Measurements from ENCODE around the gene ADIPOQ.
"Not testable (repeated sequence)": the region's sequence is repeated elsewhere in the genome, so short reads cannot be mapped to it uniquely, and the experiment has no call there.

Gene ADIPOQ

GRCh38 chr3:186815435-186815834, 27.1 kb upstream of the ADIPOQ start:
- H3K9ac ChIP-seq (ENCODE audit: low read length), result no peak overlapping the region
- H3K4me1 ChIP-seq (ENCODE audit: control insufficient read depth, insufficient read depth, low read length), result peaks cover 9% of the 10 kb centered on the region
- peaks cover 6% of the 10 kb centered on the region for H3K27me3 ChIP-seq (replicated peaks; ENCODE audit: control insufficient read depth, insufficient read depth, low read length)
- no peak overlapping the region for H3K4me3 ChIP-seq (ENCODE audit: low read length)
- DNase-seq (ENCODE audit: low read depth), result peak; percentile 30
- H3K9me3 ChIP-seq (ENCODE audit: control insufficient read depth, low read length), result no peaks in the 10 kb centered on the region
- no peaks in the 10 kb centered on the region for H3K36me3 ChIP-seq (ENCODE audit: control insufficient read depth, insufficient read depth, low read length, severe bottlenecking)

DNA sequence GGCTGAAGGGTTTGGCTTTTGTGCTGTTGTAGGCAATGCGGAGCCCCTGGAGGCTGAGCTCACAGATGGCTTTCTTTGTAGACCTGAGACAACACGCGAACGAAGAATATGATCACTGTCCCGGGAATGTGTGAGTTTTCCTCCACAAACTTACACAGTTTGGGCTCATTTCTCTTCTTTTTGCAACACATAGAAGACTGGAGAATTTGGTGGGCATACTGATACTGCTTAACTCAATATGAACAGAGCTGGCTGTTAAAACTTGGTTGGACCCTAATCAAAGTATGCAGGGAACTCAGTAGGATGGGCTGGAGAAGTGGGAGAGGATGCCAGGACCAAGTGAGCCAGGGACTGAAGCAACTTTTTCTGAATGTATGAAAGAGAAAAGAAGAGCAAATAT, 24.0 kb upstream of the ADIPOQ start:
- H3K36me3 ChIP-seq (ENCODE audit: control insufficient read depth, insufficient read depth, low read length, severe bottlenecking), result no peaks in the 10 kb centered on the region

DNA sequence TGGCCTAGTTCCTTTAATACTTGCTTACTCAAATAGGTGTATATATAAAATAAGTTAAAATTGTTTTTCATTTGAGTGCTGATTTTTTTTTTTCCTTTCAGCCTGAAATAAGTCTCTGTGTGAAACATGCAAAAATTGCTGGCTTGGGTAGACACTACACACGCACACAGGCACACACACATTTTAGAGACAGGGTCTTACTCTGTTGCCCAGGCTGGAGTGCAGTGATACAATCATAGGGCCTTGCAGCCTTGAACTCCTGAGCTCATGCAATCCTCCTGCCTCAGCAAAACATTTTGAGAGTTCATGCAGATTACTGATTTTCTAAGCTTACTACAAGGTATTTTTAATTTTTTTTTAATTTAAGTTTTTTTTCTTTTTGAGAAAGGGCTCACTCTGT, 23.6 kb upstream of the ADIPOQ start:
- H3K36me3 ChIP-seq (ENCODE audit: control insufficient read depth, insufficient read depth, low read length, severe bottlenecking), result no peaks in the 10 kb centered on the region
- H3K9ac ChIP-seq (ENCODE audit: low read length), result no peak overlapping the region
- H3K4me3 ChIP-seq (ENCODE audit: low read length), result no peak overlapping the region
- no peaks in the 10 kb centered on the region for H3K27me3 ChIP-seq (replicated peaks; ENCODE audit: control insufficient read depth, insufficient read depth, low read length)
- H3K9me3 ChIP-seq (ENCODE audit: control insufficient read depth, low read length), result no peaks in the 10 kb centered on the region
- no peak for DNase-seq (ENCODE audit: low read depth)
- H3K4me1 ChIP-seq (ENCODE audit: control insufficient read depth, insufficient read depth, low read length), result peaks cover 17% of the 10 kb centered on the region

More for the DNA sequence above, 24.0 kb upstream of the ADIPOQ start:
- Histone ChIP-seq H3K9ac (ENCODE audit: low read length) (no peak overlapping the region), H3K27me3 (replicated peaks; ENCODE audit: control insufficient read depth, insufficient read depth, low read length) (no peaks in the 10 kb centered on the region), H3K4me3 (ENCODE audit: low read length) (no peak overlapping the region), H3K9me3 (ENCODE audit: control insufficient read depth, low read length) (no peaks in the 10 kb centered on the region), H3K4me1 (ENCODE audit: control insufficient read depth, insufficient read depth, low read length) (peaks cover 15% of the 10 kb centered on the region)
- no peak for DNase-seq (ENCODE audit: low read depth)

- Histone ChIP-seq H3K36me3 (ENCODE audit: control insufficient read depth, insufficient read depth, low read length, severe bottlenecking) (no peaks in the 10 kb centered on the region), H3K9me3 (ENCODE audit: control insufficient read depth, low read length) (no peaks in the 10 kb centered on the region), H3K4me1 (ENCODE audit: control insufficient read depth, insufficient read depth, low read length) (peaks cover 31% of the 10 kb centered on the region), H3K9ac (ENCODE audit: low read length) (peak overlapping the region; percentile 31), H3K4me3 (ENCODE audit: low read length) (no peak overlapping the region), H3K27me3 (replicated peaks; ENCODE audit: control insufficient read depth, insufficient read depth, low read length) (no peaks in the 10 kb centered on the region)
- peak; percentile 87 for DNase-seq (ENCODE audit: low read depth)
Measured at GRCh38 chr3:186821429-186822387, 20.8 kb upstream of the ADIPOQ start.

DNA sequence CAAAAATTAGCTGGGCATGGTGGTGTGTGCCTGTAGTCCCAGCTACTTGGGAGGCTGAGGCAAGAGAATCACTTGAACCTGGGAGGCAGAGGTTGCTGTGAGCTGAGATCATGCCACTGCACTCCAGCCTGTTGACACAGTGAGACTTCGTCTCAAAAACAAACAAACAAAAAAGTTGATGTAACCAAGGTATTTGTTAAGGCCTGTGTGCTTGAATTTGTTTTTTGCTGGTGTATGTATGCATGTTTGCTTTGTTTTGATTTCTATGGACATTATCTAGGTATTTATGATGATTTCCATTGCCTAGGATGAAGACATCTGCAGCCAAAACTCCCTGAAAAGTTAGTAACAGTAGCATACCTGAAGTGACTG, 20.1 kb upstream of the ADIPOQ start:
- not testable (repeated sequence) for H3K36me3 ChIP-seq (ENCODE audit: control insufficient read depth, insufficient read depth, low read length, severe bottlenecking); H3K4me3 ChIP-seq (ENCODE audit: low read length); H3K9me3 ChIP-seq (ENCODE audit: control insufficient read depth, low read length); H3K27me3 ChIP-seq (replicated peaks; ENCODE audit: control insufficient read depth, insufficient read depth, low read length)
- peak; percentile 34 for DNase-seq (ENCODE audit: low read depth)
- Histone ChIP-seq H3K4me1 (ENCODE audit: control insufficient read depth, insufficient read depth, low read length) (peaks cover 31% of the 10 kb centered on the region), H3K9ac (ENCODE audit: low read length) (peak overlapping the region; percentile 31)

- H3K4me1 ChIP-seq (ENCODE audit: control insufficient read depth, insufficient read depth, low read length), result peaks cover 35% of the 10 kb centered on the region
- no peaks in the 10 kb centered on the region for H3K9me3 ChIP-seq (ENCODE audit: control insufficient read depth, low read length)
- H3K36me3 ChIP-seq (ENCODE audit: control insufficient read depth, insufficient read depth, low read length, severe bottlenecking), result no peaks in the 10 kb centered on the region
- H3K4me3 ChIP-seq (ENCODE audit: low read length), result no peak overlapping the region
- no peak overlapping the region for H3K9ac ChIP-seq (ENCODE audit: low read length)
- H3K27me3 ChIP-seq (replicated peaks; ENCODE audit: control insufficient read depth, insufficient read depth, low read length), result peaks cover 4% of the 10 kb centered on the region
- DNase-seq (ENCODE audit: low read depth), result peak; percentile 28
Measured at GRCh38 chr3:186823386-186823785, 19.1 kb upstream of the ADIPOQ start.

- DNase-seq (ENCODE audit: low read depth), result no peak
- H3K9me3 ChIP-seq (ENCODE audit: control insufficient read depth, low read length), result no peaks in the 10 kb centered on the region
- H3K4me3 ChIP-seq (ENCODE audit: low read length), result peak overlapping the region; percentile 85
- peak overlapping the region; percentile 90 for H3K9ac ChIP-seq (ENCODE audit: low read length)
- H3K27me3 ChIP-seq (replicated peaks; ENCODE audit: control insufficient read depth, insufficient read depth, low read length), result peaks cover 13% of the 10 kb centered on the region
- H3K36me3 ChIP-seq (ENCODE audit: control insufficient read depth, insufficient read depth, low read length, severe bottlenecking), result no peaks in the 10 kb centered on the region
- peaks cover 35% of the 10 kb centered on the region for H3K4me1 ChIP-seq (ENCODE audit: control insufficient read depth, insufficient read depth, low read length)
Measured at GRCh38 chr3:186824430-186825139, 17.9 kb upstream of the ADIPOQ start.

GRCh38 chr3:186825294-186825821, 17.2 kb upstream of the ADIPOQ start:
- peak; percentile 31 for DNase-seq (ENCODE audit: low read depth)
- no peaks in the 10 kb centered on the region for H3K9me3 ChIP-seq (ENCODE audit: control insufficient read depth, low read length)
- H3K9ac ChIP-seq (ENCODE audit: low read length), result peak overlapping the region; percentile 90
- peaks cover 35% of the 10 kb centered on the region for H3K4me1 ChIP-seq (ENCODE audit: control insufficient read depth, insufficient read depth, low read length)
- no peaks in the 10 kb centered on the region for H3K36me3 ChIP-seq (ENCODE audit: control insufficient read depth, insufficient read depth, low read length, severe bottlenecking)
- peak overlapping the region; percentile 85 for H3K4me3 ChIP-seq (ENCODE audit: low read length)
- H3K27me3 ChIP-seq (replicated peaks; ENCODE audit: control insufficient read depth, insufficient read depth, low read length), result peaks cover 21% of the 10 kb centered on the region

GRCh38 chr3:186825872-186826409, 16.6 kb upstream of the ADIPOQ start:
- Histone ChIP-seq H3K27me3 (replicated peaks; ENCODE audit: control insufficient read depth, insufficient read depth, low read length) (peaks cover 26% of the 10 kb centered on the region), H3K9me3 (ENCODE audit: control insufficient read depth, low read length) (no peaks in the 10 kb centered on the region), H3K4me3 (ENCODE audit: low read length) (peak overlapping the region; percentile 85), H3K4me1 (ENCODE audit: control insufficient read depth, insufficient read depth, low read length) (peaks cover 35% of the 10 kb centered on the region), H3K9ac (ENCODE audit: low read length) (peak overlapping the region; percentile 90), H3K36me3 (ENCODE audit: control insufficient read depth, insufficient read depth, low read length, severe bottlenecking) (no peaks in the 10 kb centered on the region)
- no peak for DNase-seq (ENCODE audit: low read depth)

DNA sequence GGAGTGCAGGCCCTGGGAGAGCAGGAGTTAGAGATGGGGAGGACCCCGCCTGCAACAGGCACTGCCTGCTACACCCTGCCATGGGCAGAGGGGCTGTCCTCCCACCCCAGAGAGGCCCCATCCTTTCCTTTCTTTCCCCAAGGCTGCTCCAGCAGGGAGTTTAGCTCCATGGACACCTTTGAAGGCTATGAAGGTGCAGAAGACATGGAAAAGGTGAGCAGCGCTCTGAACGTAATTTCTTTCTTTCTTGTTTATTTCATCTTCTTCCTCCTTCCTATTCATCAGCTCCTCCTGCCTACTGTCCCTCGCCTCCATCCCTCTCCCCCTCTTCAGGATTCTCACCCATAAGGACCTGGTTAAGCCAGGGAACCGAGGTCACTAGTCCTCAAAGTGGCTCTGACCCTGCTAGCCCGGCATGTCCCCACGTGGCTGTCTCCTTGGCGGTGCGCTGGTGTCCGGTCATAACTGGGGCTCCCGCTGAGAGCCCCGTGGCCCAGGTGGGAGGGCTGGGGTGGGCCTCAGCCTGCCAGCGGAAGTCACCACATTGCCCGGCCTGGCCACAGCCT, 16.0 kb upstream of the ADIPOQ start:
- DNase-seq (ENCODE audit: low read depth), result no peak
- H3K4me3 ChIP-seq (ENCODE audit: low read length), result peak overlapping the region; percentile 85
- peaks cover 35% of the 10 kb centered on the region for H3K4me1 ChIP-seq (ENCODE audit: control insufficient read depth, insufficient read depth, low read length)
- H3K9ac ChIP-seq (ENCODE audit: low read length), result peak overlapping the region; percentile 90
- peaks cover 29% of the 10 kb centered on the region for H3K27me3 ChIP-seq (replicated peaks; ENCODE audit: control insufficient read depth, insufficient read depth, low read length)
- no peaks in the 10 kb centered on the region for H3K9me3 ChIP-seq (ENCODE audit: control insufficient read depth, low read length)
- no peaks in the 10 kb centered on the region for H3K36me3 ChIP-seq (ENCODE audit: control insufficient read depth, insufficient read depth, low read length, severe bottlenecking)
